OCI-LY7 (cell line): ENCODE data around the gene AKT1. TPM values are rescaled to one million over a fixed set of nuclear protein-coding genes. Genes with fewer than 3 reads are reported as not detected.

Experiments used
- BruUV-seq: library from RNA; stranded (reverse); fragments of 400-500 nt; replicated peaks from 2 replicates; lab custom pipeline; 2021; lab: Mats Ljungman, UMichigan
- CTCF ChIA-PET: fragments of 300-600 bp; sonication (Branson Sonifier 250); formaldehyde crosslinking; loops from one replicate; lab custom pipeline; 2022; ENCODE audit warnings: antibody characterized with exemption; ENCODE audit not compliant: unreplicated experiment; lab: Charles Lee
- POLR2A ChIA-PET: fragments of 300-600 bp; sonication (Branson Sonifier 250); formaldehyde crosslinking; loops from one replicate; lab custom pipeline; 2022; ENCODE audit warnings: antibody characterized with exemption; lab: Charles Lee
- DNase-seq: peaks from one replicate; pipeline ENCODE4 v3.0.0-alpha.2; 2015; ENCODE audit warnings: low spot score
- H2AFZ ChIP-seq: fragments of 200-600 bp; sonication (generic), shearing (Covaris generic); 2 replicates; pipeline ENCODE4 v1.6.1; 2014; ENCODE audit warnings: mild to moderate bottlenecking, antibody characterized with exemption, low read length, moderate library complexity
- H3K27ac ChIP-seq: fragments of 200-600 bp; sonication (generic); 2 replicates; pipeline ENCODE4 v1.5.1; 2014; ENCODE audit warnings: mixed run types, low read depth, mild to moderate bottlenecking, moderate library complexity, low read length, inconsistent platforms; ENCODE audit not compliant: poor library complexity, severe bottlenecking
- H3K36me3 ChIP-seq: fragments of 200-600 bp; sonication (generic); 2 replicates; pipeline ENCODE4 v1.6.1; 2014; ENCODE audit warnings: mild to moderate bottlenecking, antibody characterized with exemption, low read length, moderate library complexity, mixed read lengths; ENCODE audit not compliant: insufficient read depth
- H3K4me1 ChIP-seq: fragments of 200-600 bp; sonication (generic); 2 replicates; pipeline ENCODE4 v1.5.1; 2014; ENCODE audit warnings: mild to moderate bottlenecking, low read length; ENCODE audit not compliant: insufficient read depth, poor library complexity, severe bottlenecking
- H3K4me2 ChIP-seq: fragments of 200-600 bp; sonication (generic); 2 replicates; pipeline ENCODE4 v1.6.1; 2014; ENCODE audit warnings: mild to moderate bottlenecking, low read length
- H3K4me3 ChIP-seq: fragments of 200-600 bp; sonication (generic); 2 replicates; pipeline ENCODE4 v1.5.1; 2014; ENCODE audit warnings: mild to moderate bottlenecking, low read depth, low read length; ENCODE audit not compliant: poor library complexity, severe bottlenecking
- H3K79me2 ChIP-seq: fragments of 200-600 bp; sonication (generic); 2 replicates; pipeline ENCODE4 v1.6.1; 2016; ENCODE audit warnings: low read depth, mild to moderate bottlenecking, low read length, moderate library complexity, mixed read lengths; ENCODE audit not compliant: insufficient read depth
- H3K9me2 ChIP-seq: fragments of 200-600 bp; sonication (generic); 2 replicates; pipeline ENCODE4 v1.6.1; 2016; ENCODE audit warnings: mild to moderate bottlenecking, low read length, mixed read lengths; ENCODE audit not compliant: insufficient read depth
- H3K9me3 ChIP-seq: fragments of 200-600 bp; sonication (generic); 2 replicates; pipeline ENCODE4 v1.6.1; 2014; ENCODE audit warnings: mild to moderate bottlenecking, mixed run types, low read length, mixed read lengths
- H4K20me1 ChIP-seq: fragments of 200-600 bp; sonication (generic); 2 replicates; pipeline ENCODE4 v1.6.1; 2014; ENCODE audit warnings: mild to moderate bottlenecking, antibody characterized with exemption, low read length, moderate library complexity, mixed read lengths; ENCODE audit not compliant: insufficient read depth
- EZH2phosphoT487 ChIP-seq: fragments of 200-600 bp; sonication (generic); IDR thresholded peaks from 2 replicates; pipeline ENCODE4 v1.6.1; 2018; ENCODE audit warnings: low read depth, borderline replicate concordance, mild to moderate bottlenecking, mixed run types, antibody characterized with exemption, low read length, moderate library complexity, mixed read lengths
- intact Hi-C: fragments of 100-400 bp; cut with micrococcal nuclease; formaldehyde crosslinking; loops from one replicate; pipeline ENCODE4 v1.10.0; 2022; ENCODE audit not compliant: unreplicated experiment
- total RNA-seq, 2 experiments: library from RNA; depleted of rRNA in 1 of 2; stranded (reverse); fragments of >200 nt in 1 of 2; shearing (Covaris generic) in 1 of 2; gene quantifications; 2 replicates each; pipeline ENCODE4 v1.2.3, GENCODE V29; 2014 to 2022
- TF ChIP-seq, protein P1 (sequence below): fragments of 200-600 bp; sonication (generic); conservative IDR thresholded peaks from 2 replicates; pipeline ENCODE4 v1.5.1; 2014; ENCODE audit warnings: mild to moderate bottlenecking, antibody characterized with exemption, low read length, moderate library complexity, mixed read lengths

AKT1 gene
- total RNA-seq, 2 experiments from 2014 or later, result 75.4 to 108 TPM

DNA sequence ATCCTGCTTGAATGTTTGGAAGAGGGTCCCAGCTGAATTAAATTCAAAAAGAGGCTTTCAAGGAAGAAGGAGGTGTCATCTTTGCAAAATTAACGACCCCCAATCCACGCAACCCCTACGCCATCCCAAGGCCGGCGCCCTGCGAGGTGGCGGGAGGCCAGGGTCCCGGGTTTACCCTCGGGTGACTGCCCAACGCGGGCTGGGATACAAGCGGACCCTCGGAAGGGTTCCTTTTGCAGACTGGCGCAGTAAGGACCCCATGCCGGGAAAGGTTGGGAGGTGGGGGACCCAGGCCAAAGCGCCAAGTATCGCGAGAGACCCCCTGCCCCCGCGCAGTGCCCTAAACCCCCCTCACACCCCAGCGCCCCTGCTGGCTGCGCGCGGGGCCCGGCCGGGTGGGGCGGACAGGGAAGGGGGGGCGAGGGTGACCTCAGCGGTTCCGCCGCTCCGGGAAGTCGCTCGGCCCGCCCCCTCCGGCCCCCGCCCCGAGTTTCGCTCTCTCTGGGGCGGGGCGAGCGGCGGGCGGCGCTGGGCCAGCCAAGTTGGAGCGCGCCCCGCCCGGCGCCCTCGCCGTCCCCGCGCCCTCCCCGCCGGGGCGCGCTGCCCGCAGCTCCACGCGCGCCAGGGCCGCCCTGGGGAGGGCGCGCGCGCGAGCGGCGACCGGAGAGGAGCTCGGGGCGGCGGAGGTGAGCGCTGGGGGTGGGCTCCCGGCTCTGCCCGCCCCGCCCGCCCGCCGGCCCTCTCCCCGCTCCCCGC is 4.6 kb upstream of the AKT1 start:
- H2AFZ ChIP-seq, result peak overlapping the region; percentile 45; the same call in 1 of the 2 replicates
- H3K9me2 ChIP-seq, result no peaks in the 10 kb centered on the region
- peak; percentile 65 for DNase-seq
- CTCF ChIA-PET, result no interaction called here
- no peak overlapping the region for H3K27ac ChIP-seq
- peaks cover 31% of the 10 kb centered on the region for H3K4me1 ChIP-seq
- H3K36me3 ChIP-seq, result no peaks in the 10 kb centered on the region
- H3K79me2 ChIP-seq, result no peaks in the 10 kb centered on the region
- H4K20me1 ChIP-seq, result no peaks in the 10 kb centered on the region
- intact Hi-C loops, result no loop called here
- POLR2A ChIA-PET, result no interaction called here
- H3K9me3 ChIP-seq, result no peaks in the 10 kb centered on the region
- peak overlapping the region; percentile 44 for H3K4me3 ChIP-seq
- BruUV-seq, result no TSS peak
- peak overlapping the region; percentile 73 for H3K4me2 ChIP-seq
- no peak for TF ChIP-seq EZH2phosphoT487
- TF ChIP-seq, protein P1, sequence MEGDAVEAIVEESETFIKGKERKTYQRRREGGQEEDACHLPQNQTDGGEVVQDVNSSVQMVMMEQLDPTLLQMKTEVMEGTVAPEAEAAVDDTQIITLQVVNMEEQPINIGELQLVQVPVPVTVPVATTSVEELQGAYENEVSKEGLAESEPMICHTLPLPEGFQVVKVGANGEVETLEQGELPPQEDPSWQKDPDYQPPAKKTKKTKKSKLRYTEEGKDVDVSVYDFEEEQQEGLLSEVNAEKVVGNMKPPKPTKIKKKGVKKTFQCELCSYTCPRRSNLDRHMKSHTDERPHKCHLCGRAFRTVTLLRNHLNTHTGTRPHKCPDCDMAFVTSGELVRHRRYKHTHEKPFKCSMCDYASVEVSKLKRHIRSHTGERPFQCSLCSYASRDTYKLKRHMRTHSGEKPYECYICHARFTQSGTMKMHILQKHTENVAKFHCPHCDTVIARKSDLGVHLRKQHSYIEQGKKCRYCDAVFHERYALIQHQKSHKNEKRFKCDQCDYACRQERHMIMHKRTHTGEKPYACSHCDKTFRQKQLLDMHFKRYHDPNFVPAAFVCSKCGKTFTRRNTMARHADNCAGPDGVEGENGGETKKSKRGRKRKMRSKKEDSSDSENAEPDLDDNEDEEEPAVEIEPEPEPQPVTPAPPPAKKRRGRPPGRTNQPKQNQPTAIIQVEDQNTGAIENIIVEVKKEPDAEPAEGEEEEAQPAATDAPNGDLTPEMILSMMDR, result peak; percentile 27

DNA sequence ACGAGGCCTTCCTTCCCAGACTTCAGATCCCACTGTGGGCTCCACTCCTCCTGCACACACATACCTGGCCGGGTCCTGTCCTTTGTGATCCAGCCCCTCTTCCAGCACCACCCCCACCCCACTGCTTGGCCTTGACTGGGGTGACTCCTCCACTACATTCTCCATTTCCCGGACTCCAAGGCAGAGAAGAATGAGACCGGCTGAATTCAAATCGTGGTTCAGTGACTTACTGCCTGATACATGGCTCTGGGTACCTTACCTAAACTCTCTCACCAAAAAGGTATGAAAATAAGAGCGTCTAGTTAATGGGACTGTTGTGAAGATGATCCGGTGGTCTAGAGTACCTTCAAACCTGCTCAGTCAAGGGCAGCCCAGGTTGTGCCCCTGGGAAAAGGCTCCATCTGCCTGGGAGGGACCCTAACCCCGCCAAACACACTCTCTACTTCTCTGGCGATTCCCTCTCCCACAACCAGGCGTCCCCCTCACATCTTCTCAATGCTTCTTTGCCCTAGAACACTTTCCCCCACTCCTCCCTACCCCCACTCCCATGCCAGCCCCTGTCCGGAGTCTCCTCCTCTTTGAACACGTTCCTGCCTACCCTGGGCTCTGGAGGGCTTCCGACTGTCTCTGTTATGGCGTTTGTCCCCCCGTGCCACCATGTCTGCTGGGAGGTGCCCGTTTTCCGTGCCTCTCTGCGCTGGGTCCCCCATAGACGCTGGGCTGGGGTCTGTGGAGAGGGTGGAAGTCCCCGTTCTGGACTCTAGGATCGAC is 3.9 kb upstream of the AKT1 start:
- no TSS peak for BruUV-seq
- no peaks in the 10 kb centered on the region for H3K79me2 ChIP-seq
- no peaks in the 10 kb centered on the region for H3K36me3 ChIP-seq
- ChIA-PET CTCF (no interaction called here), POLR2A (no interaction called here)
- H3K9me2 ChIP-seq, result no peaks in the 10 kb centered on the region
- peak overlapping the region; percentile 73 for H3K4me2 ChIP-seq
- H4K20me1 ChIP-seq, result 0 out of 2 replicates have a peak, but pooled peaks cover 4% of the 10 kb centered on the region
- no peak for TF ChIP-seq EZH2phosphoT487
- TF ChIP-seq, protein P1, result 0 out of 2 replicates have a peak, but pooled peaks have one; percentile 2
- no peaks in the 10 kb centered on the region for H3K9me3 ChIP-seq
- intact Hi-C loops, result no loop called here
- H3K4me3 ChIP-seq, result peak overlapping the region; percentile 44
- peaks cover 34% of the 10 kb centered on the region for H3K4me1 ChIP-seq
- DNase-seq, result no peak
- peak overlapping the region; percentile 45; the same call in 1 of the 2 replicates for H2AFZ ChIP-seq
- no peak overlapping the region for H3K27ac ChIP-seq
